Osteocyte (in vitro differentiated cells): ENCODE results near the gene RPS6KA2. TPM values are rescaled to one million over a fixed set of nuclear protein-coding genes. Genes with fewer than 3 reads are reported as not detected.

Source experiments
- DNase-seq: peaks from one replicate; pipeline ENCODE4 v3.0.0; 2021; ENCODE audit warnings: mixed read lengths; ENCODE audit not compliant: unreplicated experiment; ENCODE audit errors: extremely low spot score
- H3K27ac Mint-ChIP-seq: one replicate; pipeline ENCODE4 v1.8.0; 2021; ENCODE audit warnings: mild to moderate bottlenecking, mixed read lengths; ENCODE audit not compliant: unreplicated experiment
- H3K27me3 Mint-ChIP-seq: one replicate; pipeline ENCODE4 v1.8.0; 2021; ENCODE audit warnings: mixed read lengths; ENCODE audit not compliant: unreplicated experiment
- H3K36me3 Mint-ChIP-seq: one replicate; pipeline ENCODE4 v1.8.0; 2021; ENCODE audit warnings: mixed read lengths; ENCODE audit not compliant: unreplicated experiment
- H3K4me1 Mint-ChIP-seq: one replicate; pipeline ENCODE4 v1.8.0; 2021; ENCODE audit warnings: mixed read lengths; ENCODE audit not compliant: unreplicated experiment
- H3K4me3 Mint-ChIP-seq: one replicate; pipeline ENCODE4 v1.8.0; 2021; ENCODE audit warnings: mild to moderate bottlenecking, moderate library complexity, mixed read lengths; ENCODE audit not compliant: unreplicated experiment
- H3K9me3 Mint-ChIP-seq: one replicate; pipeline ENCODE4 v1.8.0; 2021; ENCODE audit warnings: mixed read lengths; ENCODE audit not compliant: unreplicated experiment
- CTCF ChIP-seq: fragments of 200-600 bp; sonication (generic); IDR thresholded peaks from 2 replicates; pipeline ENCODE4 v1.5.0; 2021; ENCODE audit warnings: antibody characterized with exemption, mild to moderate bottlenecking, moderate library complexity
- total RNA-seq: library from RNA; stranded (reverse); gene quantifications from 2 replicates; pipeline ENCODE4 v1.2.1, GENCODE V29; 2021

RPS6KA2 gene
- total RNA-seq, 1 donor from 2014 or later: 89.9 TPM

- no peak overlapping the region for H3K4me3 Mint-ChIP-seq
- peaks cover 42% of the 10 kb centered on the region for H3K36me3 Mint-ChIP-seq
These were observed 180.9 kb downstream of the RPS6KA2 start for GRCh38 chr6:166446146-166446545.

DNA sequence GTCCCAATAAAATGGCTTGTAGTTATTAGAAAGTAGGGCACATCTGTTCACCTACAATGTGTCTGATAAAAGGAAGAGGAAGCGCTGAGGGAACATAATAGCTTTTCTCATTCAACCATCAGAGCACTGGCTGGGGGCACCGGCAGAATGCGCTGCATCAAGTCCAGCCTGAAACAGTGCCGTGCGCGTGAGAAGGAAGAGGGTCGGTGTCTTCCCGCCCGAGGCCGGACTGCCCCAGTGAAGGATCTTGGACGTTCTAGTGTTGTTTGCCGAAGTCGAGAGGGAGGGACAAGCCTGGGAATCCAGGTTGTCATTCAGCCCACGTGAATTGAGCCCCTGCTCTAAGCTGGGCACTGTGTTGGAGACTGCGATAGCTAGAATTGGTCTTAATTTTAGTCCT lies 182.6 kb downstream of the RPS6KA2 start:
- DNase-seq: no peak
- H3K4me1 Mint-ChIP-seq: no peaks in the 10 kb centered on the region
- H3K27ac Mint-ChIP-seq: no peak overlapping the region
- no peak for TF ChIP-seq CTCF
- H3K27me3 Mint-ChIP-seq: no peaks in the 10 kb centered on the region
- H3K36me3 Mint-ChIP-seq: peaks cover 46% of the 10 kb centered on the region
- no peaks in the 10 kb centered on the region for H3K9me3 Mint-ChIP-seq
- H3K4me3 Mint-ChIP-seq: no peak overlapping the region

More at GRCh38 chr6:166446146-166446545, 180.9 kb downstream of the RPS6KA2 start:
- H3K27ac Mint-ChIP-seq: no peak overlapping the region
- no peak for TF ChIP-seq CTCF
- H3K4me1 Mint-ChIP-seq: no peaks in the 10 kb centered on the region
- DNase-seq: no peak
- no peaks in the 10 kb centered on the region for H3K9me3 Mint-ChIP-seq
- no peaks in the 10 kb centered on the region for H3K27me3 Mint-ChIP-seq

- Mint-ChIP-seq H3K36me3 (peaks cover 35% of the 10 kb centered on the region), H3K4me3 (no peak overlapping the region), H3K4me1 (no peaks in the 10 kb centered on the region), H3K27me3 (no peaks in the 10 kb centered on the region), H3K27ac (no peak overlapping the region), H3K9me3 (no peaks in the 10 kb centered on the region)
- no peak for DNase-seq
- no peak for TF ChIP-seq CTCF
These were observed 183.9 kb downstream of the RPS6KA2 start for GRCh38 chr6:166443166-166443565.

DNA sequence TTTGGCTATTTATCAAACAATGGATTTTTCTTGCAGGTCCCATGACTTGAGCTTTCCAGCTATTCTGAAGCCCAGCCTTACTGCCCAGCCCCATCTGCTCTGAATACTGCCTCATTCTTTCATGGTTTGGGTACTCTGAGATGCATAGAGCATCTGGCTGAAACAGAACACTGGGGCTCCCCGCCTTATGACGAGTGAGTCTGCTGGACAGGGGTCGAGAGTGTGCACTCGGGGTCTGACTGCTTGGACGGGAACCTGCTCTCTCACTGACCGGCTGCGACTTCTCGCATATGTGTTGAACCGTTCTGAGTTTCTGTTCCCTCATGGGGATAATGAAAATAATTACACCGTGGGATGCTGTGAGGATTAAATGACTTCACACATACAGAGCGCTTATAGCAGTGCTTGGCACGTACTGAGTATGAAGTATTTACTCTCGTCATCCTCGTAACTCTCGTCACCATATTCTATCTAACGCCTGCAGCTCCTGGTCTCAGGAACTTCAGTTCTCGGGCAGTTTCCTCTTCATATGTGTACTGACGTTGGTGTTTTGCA lies 184.8 kb downstream of the RPS6KA2 start:
- DNase-seq: no peak
- Mint-ChIP-seq H3K4me3 (no peak overlapping the region), H3K27me3 (no peaks in the 10 kb centered on the region), H3K9me3 (no peaks in the 10 kb centered on the region), H3K4me1 (no peaks in the 10 kb centered on the region), H3K36me3 (peaks cover 30% of the 10 kb centered on the region), H3K27ac (no peak overlapping the region)
- no peak for TF ChIP-seq CTCF

GRCh38 chr6:166441325-166442078 lies 185.5 kb downstream of the RPS6KA2 start:
- H3K9me3 Mint-ChIP-seq: no peaks in the 10 kb centered on the region
- TF ChIP-seq CTCF: no peak
- peaks cover 23% of the 10 kb centered on the region for H3K36me3 Mint-ChIP-seq
- no peaks in the 10 kb centered on the region for H3K4me1 Mint-ChIP-seq
- no peak for DNase-seq
- H3K4me3 Mint-ChIP-seq: no peak overlapping the region
- H3K27me3 Mint-ChIP-seq: no peaks in the 10 kb centered on the region
- no peak overlapping the region for H3K27ac Mint-ChIP-seq
